Left ventricle myocardium inferior (tissue), 1 donor: Measurements from ENCODE around the gene STOM. TPM values are rescaled to one million over a fixed set of nuclear protein-coding genes. Genes with fewer than 3 reads are reported as not detected.
A peak's percentile ranks its signal among the peaks of the same experiment; 100 is the strongest.

Source experiments
- DNase-seq: peaks from one replicate; pipeline ENCODE4 v3.0.0-alpha.2; 2020
- H3K27ac ChIP-seq: fragments of 200-600 bp; replicated peaks from 2 replicates; pipeline ENCODE4 v1.8.0; 2021
- H3K27me3 ChIP-seq: fragments of 200-600 bp; 2 replicates; pipeline ENCODE4 v1.8.0; 2021; ENCODE audit warnings: low read depth
- H3K36me3 ChIP-seq: fragments of 200-600 bp; 2 replicates; pipeline ENCODE4 v1.8.0; 2021
- H3K4me1 ChIP-seq: fragments of 200-600 bp; 2 replicates; pipeline ENCODE4 v1.8.0; 2021
- H3K4me3 ChIP-seq: fragments of 200-600 bp; 2 replicates; pipeline ENCODE4 v1.8.0; 2021; ENCODE audit warnings: mild to moderate bottlenecking, moderate library complexity
- H3K9me3 ChIP-seq: fragments of 200-600 bp; replicated peaks from 2 replicates; pipeline ENCODE4 v1.8.0; 2021
- CTCF ChIP-seq: fragments of 200-600 bp; IDR thresholded peaks from 2 replicates; pipeline ENCODE4 v1.8.0; 2021; ENCODE audit warnings: antibody characterized with exemption, mild to moderate bottlenecking, borderline replicate concordance
- intact Hi-C: fragments of 100-400 bp; cut with micrococcal nuclease; formaldehyde crosslinking; loops from one replicate; pipeline ENCODE4 v1.11.0; 2022
- total RNA-seq: library from RNA; stranded (reverse); fragmentation: NEBNext Ultra II Directional; extraction: Animal tissue kit (Norgen Biotek cat#: 25700); gene quantifications from one replicate; pipeline ENCODE4 v1.2.1, GENCODE V29; 2021
- donor health status: DM: no; HTN: yes; CAD: no; lungs with severe emphysema.

STOM gene
- total RNA-seq, 1 donor from 2014 or later, result 165 TPM

- DNase-seq, result no peak
- intact Hi-C loops, result loop anchor here (10.0 kb wide), 2 partner anchors 46 to 96 kb away; partner anchors contain the start of gene GSN
These were observed 59.5 kb downstream of the STOM start for GRCh38 chr9:121310571-121310970.

GRCh38 chr9:121309833-121310425 lies 60.1 kb downstream of the STOM start:
- no peak for TF ChIP-seq CTCF
- Histone ChIP-seq H3K4me3 (no peak overlapping the region), H3K27ac (peak overlapping the region; percentile 98), H3K36me3 (peaks cover 97% of the 10 kb centered on the region), H3K4me1 (peaks cover 92% of the 10 kb centered on the region), H3K9me3 (no peaks in the 10 kb centered on the region), H3K27me3 (no peaks in the 10 kb centered on the region)
- DNase-seq, result no peak
- intact Hi-C loops, result loop anchor here (10.0 kb wide), 2 partner anchors 45 to 95 kb away; partner anchors contain the start of gene GSN

More at GRCh38 chr9:121310571-121310970, 59.5 kb downstream of the STOM start:
- Histone ChIP-seq H3K36me3 (peaks cover 97% of the 10 kb centered on the region), H3K27me3 (no peaks in the 10 kb centered on the region), H3K4me1 (peaks cover 92% of the 10 kb centered on the region), H3K4me3 (no peak overlapping the region), H3K9me3 (no peaks in the 10 kb centered on the region), H3K27ac (no peak overlapping the region)
- no peak for TF ChIP-seq CTCF

- peaks cover 97% of the 10 kb centered on the region for H3K36me3 ChIP-seq
- intact Hi-C loops, result no loop called here
- no peak for DNase-seq
These were observed 60.9 kb downstream of the STOM start for GRCh38 chr9:121309171-121309570.

GRCh38 chr9:121308765-121309164 lies 61.3 kb downstream of the STOM start:
- Histone ChIP-seq H3K4me3 (no peak overlapping the region), H3K4me1 (peaks cover 98% of the 10 kb centered on the region), H3K9me3 (no peaks in the 10 kb centered on the region), H3K36me3 (peaks cover 97% of the 10 kb centered on the region), H3K27ac (peak overlapping the region; percentile 98), H3K27me3 (no peaks in the 10 kb centered on the region)
- TF ChIP-seq CTCF, result no peak
- DNase-seq, result no peak
- intact Hi-C loops, result no loop called here

More at GRCh38 chr9:121309171-121309570, 60.9 kb downstream of the STOM start:
- Histone ChIP-seq H3K27me3 (no peaks in the 10 kb centered on the region), H3K4me3 (no peak overlapping the region), H3K4me1 (peaks cover 96% of the 10 kb centered on the region), H3K27ac (peak overlapping the region; percentile 98), H3K9me3 (no peaks in the 10 kb centered on the region)
- no peak for TF ChIP-seq CTCF

- no peaks in the 10 kb centered on the region for H3K27me3 ChIP-seq
- no peak for DNase-seq
- H3K9me3 ChIP-seq, result no peaks in the 10 kb centered on the region
- H3K4me1 ChIP-seq, result peaks cover 98% of the 10 kb centered on the region
- intact Hi-C loops, result no loop called here
- H3K27ac ChIP-seq, result peak overlapping the region; percentile 98
- H3K4me3 ChIP-seq, result no peak overlapping the region
- H3K36me3 ChIP-seq, result peaks cover 97% of the 10 kb centered on the region
- TF ChIP-seq CTCF, result no peak
These were observed 62.1 kb downstream of the STOM start for GRCh38 chr9:121307976-121308375.
